ENCODE results near the gene ROR1.
A peak's percentile ranks its signal among the peaks of the same experiment; 100 is the strongest.

The ROR1 gene

GRCh38 chr1:63947904-63948303 lies 174.1 kb downstream of the ROR1 start:
- no peak for DNase-seq (ENCODE audit: low read depth)
- no peak for TF ChIP-seq CTCF (conservative IDR thresholded peaks at IDR 0.05; ENCODE audit: low read depth, low read length)
- H3K4me3 ChIP-seq (ENCODE audit: low read depth, low read length): no peak overlapping the region

- H3K4me3 ChIP-seq (ENCODE audit: low read depth, low read length): no peak overlapping the region
Measured at GRCh38 chr1:63950023-63950422, 176.2 kb downstream of the ROR1 start.

GRCh38 chr1:63951059-63951946 lies 177.5 kb downstream of the ROR1 start:
- peak; percentile 82 for DNase-seq (ENCODE audit: low read depth)
- H3K4me3 ChIP-seq (ENCODE audit: low read depth, low read length): no peak overlapping the region
- TF ChIP-seq CTCF (conservative IDR thresholded peaks at IDR 0.05; ENCODE audit: low read depth, low read length): no peak

More at GRCh38 chr1:63950023-63950422, 176.2 kb downstream of the ROR1 start:
- DNase-seq (ENCODE audit: low read depth): peak; percentile 63
- TF ChIP-seq CTCF (conservative IDR thresholded peaks at IDR 0.05; ENCODE audit: low read depth, low read length): no peak

- no peak overlapping the region for H3K4me3 ChIP-seq (ENCODE audit: low read depth, low read length)
- DNase-seq (ENCODE audit: low read depth): no peak
- no peak for TF ChIP-seq CTCF (conservative IDR thresholded peaks at IDR 0.05; ENCODE audit: low read depth, low read length)
Measured at GRCh38 chr1:63954187-63954586, 180.4 kb downstream of the ROR1 start.

GRCh38 chr1:63955370-63956145 lies 181.7 kb downstream of the ROR1 start:
- DNase-seq (ENCODE audit: low read depth): no peak
- no peak overlapping the region for H3K4me3 ChIP-seq (ENCODE audit: low read depth, low read length)
- TF ChIP-seq CTCF (conservative IDR thresholded peaks at IDR 0.05; ENCODE audit: low read depth, low read length): no peak

- no peak for TF ChIP-seq CTCF (conservative IDR thresholded peaks at IDR 0.05; ENCODE audit: low read depth, low read length)
- no peak overlapping the region for H3K4me3 ChIP-seq (ENCODE audit: low read depth, low read length)
- no peak for DNase-seq (ENCODE audit: low read depth)
Measured at GRCh38 chr1:63958556-63958955, 184.7 kb downstream of the ROR1 start.

All from choroid plexus epithelial cell (primary cell).